Measurements from ENCODE around the gene GPR82.

GPR82 gene

DNA sequence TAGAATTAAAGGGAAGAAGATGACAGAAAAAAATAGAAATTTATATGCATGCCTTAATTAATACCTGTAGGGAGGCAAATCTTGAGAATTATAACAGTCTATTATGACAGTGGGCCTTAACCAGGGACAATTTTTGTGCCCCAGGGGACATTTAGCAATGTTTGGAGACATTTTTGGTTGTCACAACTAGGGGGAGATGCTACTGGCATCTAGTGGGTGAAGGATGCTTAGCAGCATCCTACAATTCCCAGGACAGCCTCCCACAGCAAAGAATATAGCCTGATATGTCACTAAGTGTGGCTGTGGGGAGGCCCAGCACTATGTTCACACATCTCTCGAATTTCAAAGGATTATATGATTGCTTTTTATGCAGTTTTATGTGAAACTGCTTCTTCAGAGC, 10.5 kb downstream of the GPR82 start:
- Histone ChIP-seq H3K79me2 (ENCODE audit: insufficient read depth, low read depth) (no peaks in the 10 kb centered on the region), H4K20me1 (ENCODE audit: insufficient read depth) (no peaks in the 10 kb centered on the region), H3K4me3 (IDR thresholded peaks at IDR 0.05; ENCODE audit: insufficient read depth, low read depth, low read length) (no peak overlapping the region), H3K27me3 (ENCODE audit: insufficient read depth, low read depth) (no peaks in the 10 kb centered on the region), H3K27ac (peak overlapping the region; percentile 20; the same call in 1 of the 2 replicates), H3K36me3 (ENCODE audit: insufficient read depth) (no peaks in the 10 kb centered on the region), H3K4me1 (ENCODE audit: low read depth, poor library complexity, severe bottlenecking) (peaks cover 20% of the 10 kb centered on the region), H3K4me2 (no peak overlapping the region; the same call in 1 of the 2 replicates), H2AFZ (ENCODE audit: low read depth) (no peak overlapping the region), H3K9ac (no peak overlapping the region)
- TF ChIP-seq, protein P1, sequence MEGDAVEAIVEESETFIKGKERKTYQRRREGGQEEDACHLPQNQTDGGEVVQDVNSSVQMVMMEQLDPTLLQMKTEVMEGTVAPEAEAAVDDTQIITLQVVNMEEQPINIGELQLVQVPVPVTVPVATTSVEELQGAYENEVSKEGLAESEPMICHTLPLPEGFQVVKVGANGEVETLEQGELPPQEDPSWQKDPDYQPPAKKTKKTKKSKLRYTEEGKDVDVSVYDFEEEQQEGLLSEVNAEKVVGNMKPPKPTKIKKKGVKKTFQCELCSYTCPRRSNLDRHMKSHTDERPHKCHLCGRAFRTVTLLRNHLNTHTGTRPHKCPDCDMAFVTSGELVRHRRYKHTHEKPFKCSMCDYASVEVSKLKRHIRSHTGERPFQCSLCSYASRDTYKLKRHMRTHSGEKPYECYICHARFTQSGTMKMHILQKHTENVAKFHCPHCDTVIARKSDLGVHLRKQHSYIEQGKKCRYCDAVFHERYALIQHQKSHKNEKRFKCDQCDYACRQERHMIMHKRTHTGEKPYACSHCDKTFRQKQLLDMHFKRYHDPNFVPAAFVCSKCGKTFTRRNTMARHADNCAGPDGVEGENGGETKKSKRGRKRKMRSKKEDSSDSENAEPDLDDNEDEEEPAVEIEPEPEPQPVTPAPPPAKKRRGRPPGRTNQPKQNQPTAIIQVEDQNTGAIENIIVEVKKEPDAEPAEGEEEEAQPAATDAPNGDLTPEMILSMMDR (conservative IDR thresholded peaks at IDR 0.05; ENCODE audit: low read depth, low read length): peak; percentile 54

DNA sequence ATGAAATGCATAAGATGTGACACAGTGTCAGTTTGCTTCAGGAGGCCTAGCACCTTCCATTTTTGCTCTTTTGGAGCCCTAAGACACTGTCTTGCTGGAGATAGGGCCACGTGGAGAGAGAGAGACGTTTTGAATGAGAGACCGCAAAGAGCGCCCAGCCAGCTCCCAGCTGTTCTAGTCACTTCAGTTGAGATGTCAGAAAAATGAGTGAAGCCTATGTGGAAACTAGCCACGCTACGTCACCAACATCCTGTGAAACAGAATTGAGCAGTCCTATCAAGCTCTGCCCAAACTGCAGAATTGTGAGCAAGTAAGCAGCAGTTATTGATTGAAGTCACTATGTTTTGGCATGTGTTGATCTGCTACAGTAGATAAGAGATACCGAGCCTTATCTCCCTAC, 13.1 kb downstream of the GPR82 start:
- Histone ChIP-seq H3K79me2 (ENCODE audit: insufficient read depth, low read depth) (no peaks in the 10 kb centered on the region), H3K9ac (no peak overlapping the region), H3K4me2 (no peak overlapping the region), H2AFZ (ENCODE audit: low read depth) (no peak overlapping the region), H3K4me3 (IDR thresholded peaks at IDR 0.05; ENCODE audit: insufficient read depth, low read depth, low read length) (no peak overlapping the region), H3K27ac (no peak overlapping the region), H3K4me1 (ENCODE audit: low read depth, poor library complexity, severe bottlenecking) (peaks cover 20% of the 10 kb centered on the region), H3K27me3 (ENCODE audit: insufficient read depth, low read depth) (no peaks in the 10 kb centered on the region), H4K20me1 (ENCODE audit: insufficient read depth) (no peaks in the 10 kb centered on the region), H3K36me3 (ENCODE audit: insufficient read depth) (no peaks in the 10 kb centered on the region)
- TF ChIP-seq, protein P1 (conservative IDR thresholded peaks at IDR 0.05; ENCODE audit: low read depth, low read length): no peak

DNA sequence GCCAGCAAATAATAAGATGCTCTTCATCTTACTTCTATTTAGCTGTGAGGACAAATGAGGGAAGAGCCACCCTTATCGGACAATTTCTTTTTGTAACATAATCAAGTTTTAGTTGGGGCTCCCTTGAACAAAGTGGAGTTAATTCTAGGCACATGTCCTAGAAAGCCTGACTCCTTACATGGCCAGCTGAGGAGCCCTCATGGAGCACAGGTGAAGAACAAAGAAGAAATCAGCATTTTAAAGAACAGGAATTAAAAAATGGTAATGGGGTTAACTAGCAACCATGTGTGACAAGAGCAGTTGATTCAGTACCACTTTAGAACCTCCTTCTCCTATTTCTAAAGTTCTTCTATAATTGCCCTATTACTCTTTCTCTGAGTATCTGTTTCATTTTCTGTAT, 15.9 kb downstream of the GPR82 start:
- H3K4me2 ChIP-seq: no peak overlapping the region
- no peaks in the 10 kb centered on the region for H4K20me1 ChIP-seq (ENCODE audit: insufficient read depth)
- H3K27ac ChIP-seq: no peak overlapping the region
- no peaks in the 10 kb centered on the region for H3K36me3 ChIP-seq (ENCODE audit: insufficient read depth)
- H3K27me3 ChIP-seq (ENCODE audit: insufficient read depth, low read depth): no peaks in the 10 kb centered on the region
- H2AFZ ChIP-seq (ENCODE audit: low read depth): no peak overlapping the region
- H3K9ac ChIP-seq: no peak overlapping the region
- TF ChIP-seq, protein P1 (conservative IDR thresholded peaks at IDR 0.05; ENCODE audit: low read depth, low read length): no peak
- peaks cover 7% of the 10 kb centered on the region for H3K4me1 ChIP-seq (ENCODE audit: low read depth, poor library complexity, severe bottlenecking)
- no peak overlapping the region for H3K4me3 ChIP-seq (IDR thresholded peaks at IDR 0.05; ENCODE audit: insufficient read depth, low read depth, low read length)
- no peaks in the 10 kb centered on the region for H3K79me2 ChIP-seq (ENCODE audit: insufficient read depth, low read depth)

DNA sequence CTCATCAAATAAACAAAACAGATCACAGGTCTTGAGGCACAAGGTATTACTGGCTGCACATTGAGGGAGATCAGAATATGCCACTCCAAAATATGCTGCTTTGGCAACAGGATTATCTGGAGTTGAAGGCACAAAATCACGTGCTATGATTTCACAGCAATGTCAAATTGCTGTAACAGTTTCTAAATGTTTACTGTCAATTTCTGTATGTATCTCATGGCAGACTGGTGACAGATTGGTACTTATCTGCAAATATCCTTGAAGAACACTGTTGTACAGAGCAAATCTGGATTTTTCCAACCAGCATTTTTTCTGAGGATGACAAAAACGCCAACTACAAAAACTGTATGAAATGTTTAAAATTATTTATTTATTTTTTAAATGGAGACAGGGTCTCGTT, 26.7 kb downstream of the GPR82 start:
- H3K4me3 ChIP-seq (IDR thresholded peaks at IDR 0.05; ENCODE audit: insufficient read depth, low read depth, low read length): no peak overlapping the region
- TF ChIP-seq, protein P1 (conservative IDR thresholded peaks at IDR 0.05; ENCODE audit: low read depth, low read length): no peak
- no peaks in the 10 kb centered on the region for H3K36me3 ChIP-seq (ENCODE audit: insufficient read depth)
- no peaks in the 10 kb centered on the region for H4K20me1 ChIP-seq (ENCODE audit: insufficient read depth)
- H2AFZ ChIP-seq (ENCODE audit: low read depth): no peak overlapping the region
- no peaks in the 10 kb centered on the region for H3K27me3 ChIP-seq (ENCODE audit: insufficient read depth, low read depth)
- H3K79me2 ChIP-seq (ENCODE audit: insufficient read depth, low read depth): no peaks in the 10 kb centered on the region
- H3K4me2 ChIP-seq: no peak overlapping the region
- no peak overlapping the region for H3K9ac ChIP-seq
- H3K4me1 ChIP-seq (ENCODE audit: low read depth, poor library complexity, severe bottlenecking): no peaks in the 10 kb centered on the region
- H3K27ac ChIP-seq: no peak overlapping the region
